ENCODE measurements around the gene MPZL1. TPM values are rescaled to one million over a fixed set of nuclear protein-coding genes. Genes with fewer than 3 reads are reported as not detected.

The MPZL1 gene
- total and polyA plus RNA-seq, 5 donors from 2014 or later, result 3.3 to 10.0 (median 8.4) TPM

- Histone ChIP-seq H3K4me1 (ENCODE audit: control insufficient read depth, insufficient read depth, low read length, poor library complexity, severe bottlenecking) (no peaks in the 10 kb centered on the region), H3K27ac (ENCODE audit: insufficient read depth, low read length, poor library complexity, severe bottlenecking) (no peak overlapping the region), H3K27me3 (ENCODE audit: control insufficient read depth, insufficient read depth, low read length) (no peaks in the 10 kb centered on the region), H3K9me3 (ENCODE audit: control insufficient read depth in 2 of 2, low read length in 2 of 2) (no peaks in the 10 kb centered on the region), H3K4me3 (ENCODE audit: low read depth, low read length) (no peak overlapping the region), H3K36me3 (ENCODE audit: control insufficient read depth, insufficient read depth, low read length) (no peaks in the 10 kb centered on the region)
- H3K27ac Mint-ChIP-seq, result no peak overlapping the region
- H3K4me3 Mint-ChIP-seq, result no peak overlapping the region
- H3K27me3 Mint-ChIP-seq, result peaks cover 4% of the 10 kb centered on the region
- no peaks in the 10 kb centered on the region for H3K36me3 Mint-ChIP-seq
- DNase-seq, result peak in 1 of 3 donors; percentile 7
- peak in 1 of 2 donors; percentile 47 for ATAC-seq (ENCODE audit: low read depth in 2 of 2)
- peaks cover 0 to 10% (median 0%) of the 10 kb centered on the region in 4 donors for H3K4me1 Mint-ChIP-seq
- no peaks in the 10 kb centered on the region for H3K9me3 Mint-ChIP-seq
These were observed 75.2 kb downstream of the MPZL1 start for GRCh38 chr1:167797015-167797414.

- DNase-seq (no peak), ATAC-seq (ENCODE audit: low read depth in 2 of 2) (no peak)
- no peaks in the 10 kb centered on the region for H3K9me3 Mint-ChIP-seq
- peaks cover 4 to 19% (median 7%) of the 10 kb centered on the region in 4 donors for H3K4me1 Mint-ChIP-seq
- Histone ChIP-seq H3K27ac (ENCODE audit: insufficient read depth, low read length, poor library complexity, severe bottlenecking) (no peak overlapping the region), H3K9me3 (ENCODE audit: control insufficient read depth in 2 of 2, low read length in 2 of 2) (no peaks in the 10 kb centered on the region), H3K4me1 (ENCODE audit: control insufficient read depth, insufficient read depth, low read length, poor library complexity, severe bottlenecking) (peaks cover 12% of the 10 kb centered on the region), H3K4me3 (ENCODE audit: low read depth, low read length) (no peak overlapping the region), H3K36me3 (ENCODE audit: control insufficient read depth, insufficient read depth, low read length) (no peaks in the 10 kb centered on the region), H3K27me3 (ENCODE audit: control insufficient read depth, insufficient read depth, low read length) (no peaks in the 10 kb centered on the region)
- H3K27me3 Mint-ChIP-seq, result peaks cover 4% of the 10 kb centered on the region
- H3K36me3 Mint-ChIP-seq, result no peaks in the 10 kb centered on the region
- H3K4me3 Mint-ChIP-seq, result no peak overlapping the region
- no peak overlapping the region for H3K27ac Mint-ChIP-seq
These were observed 77.2 kb downstream of the MPZL1 start for GRCh38 chr1:167798952-167799351.

GRCh38 chr1:167799747-167800146, 78.0 kb downstream of the MPZL1 start:
- Histone ChIP-seq H3K27me3 (ENCODE audit: control insufficient read depth, insufficient read depth, low read length) (no peaks in the 10 kb centered on the region), H3K36me3 (ENCODE audit: control insufficient read depth, insufficient read depth, low read length) (no peaks in the 10 kb centered on the region), H3K27ac (ENCODE audit: insufficient read depth, low read length, poor library complexity, severe bottlenecking) (no peak overlapping the region), H3K9me3 (ENCODE audit: control insufficient read depth in 2 of 2, low read length in 2 of 2) (no peaks in the 10 kb centered on the region), H3K4me3 (ENCODE audit: low read depth, low read length) (no peak overlapping the region), H3K4me1 (ENCODE audit: control insufficient read depth, insufficient read depth, low read length, poor library complexity, severe bottlenecking) (peaks cover 19% of the 10 kb centered on the region)
- Mint-ChIP-seq H3K27me3 (peaks cover 4% of the 10 kb centered on the region), H3K36me3 (no peaks in the 10 kb centered on the region), H3K4me1 (peaks cover 4 to 27% (median 14%) of the 10 kb centered on the region in 4 donors), H3K9me3 (no peaks in the 10 kb centered on the region), H3K27ac (no peak overlapping the region), H3K4me3 (no peak overlapping the region)
- DNase-seq, result no peak
- no peak for ATAC-seq (ENCODE audit: low read depth in 2 of 2)

- Histone ChIP-seq H3K9me3 (ENCODE audit: control insufficient read depth in 2 of 2, low read length in 2 of 2) (no peaks in the 10 kb centered on the region), H3K27ac (ENCODE audit: insufficient read depth, low read length, poor library complexity, severe bottlenecking) (no peak overlapping the region), H3K4me1 (ENCODE audit: control insufficient read depth, insufficient read depth, low read length, poor library complexity, severe bottlenecking) (peaks cover 24% of the 10 kb centered on the region), H3K36me3 (ENCODE audit: control insufficient read depth, insufficient read depth, low read length) (no peaks in the 10 kb centered on the region), H3K4me3 (ENCODE audit: low read depth, low read length) (no peak overlapping the region), H3K27me3 (ENCODE audit: control insufficient read depth, insufficient read depth, low read length) (no peaks in the 10 kb centered on the region)
- Mint-ChIP-seq H3K9me3 (no peaks in the 10 kb centered on the region), H3K36me3 (no peaks in the 10 kb centered on the region), H3K27ac (peak overlapping the region in 1 of 3 donors; percentile 74), H3K4me1 (peaks cover 9 to 32% (median 19%) of the 10 kb centered on the region in 4 donors), H3K27me3 (peaks cover 4% of the 10 kb centered on the region), H3K4me3 (peak overlapping the region in 1 of 4 donors; percentile 14)
- no peak for DNase-seq
- no peak for ATAC-seq (ENCODE audit: low read depth in 2 of 2)
These were observed 78.5 kb downstream of the MPZL1 start for GRCh38 chr1:167800251-167800650.

GRCh38 chr1:167802235-167802634, 80.5 kb downstream of the MPZL1 start:
- no peak overlapping the region for H3K27ac Mint-ChIP-seq
- H3K27me3 Mint-ChIP-seq, result peaks cover 4% of the 10 kb centered on the region
- no peaks in the 10 kb centered on the region for H3K27me3 ChIP-seq (ENCODE audit: control insufficient read depth, insufficient read depth, low read length)
- ATAC-seq (ENCODE audit: low read depth in 2 of 2) (no peak), DNase-seq (no peak)
- H3K36me3 Mint-ChIP-seq, result no peaks in the 10 kb centered on the region
- no peaks in the 10 kb centered on the region for H3K36me3 ChIP-seq (ENCODE audit: control insufficient read depth, insufficient read depth, low read length)
- H3K4me3 ChIP-seq (ENCODE audit: low read depth, low read length), result no peak overlapping the region
- H3K4me3 Mint-ChIP-seq, result no peak overlapping the region
- H3K4me1 Mint-ChIP-seq, result peaks cover 12 to 33% (median 26%) of the 10 kb centered on the region in 4 donors
- no peaks in the 10 kb centered on the region for H3K9me3 ChIP-seq (ENCODE audit: control insufficient read depth in 2 of 2, low read length in 2 of 2)
- peaks cover 0 to 1% (median 0%) of the 10 kb centered on the region in 7 donors for H3K9me3 Mint-ChIP-seq
- H3K27ac ChIP-seq (ENCODE audit: insufficient read depth, low read length, poor library complexity, severe bottlenecking), result no peak overlapping the region
- H3K4me1 ChIP-seq (ENCODE audit: control insufficient read depth, insufficient read depth, low read length, poor library complexity, severe bottlenecking), result peaks cover 28% of the 10 kb centered on the region

GRCh38 chr1:167803358-167804207, 81.8 kb downstream of the MPZL1 start:
- no peaks in the 10 kb centered on the region for H3K36me3 Mint-ChIP-seq
- peak overlapping the region in 3 of 4 donors; percentile 26 to 69 (median 67) for H3K4me3 Mint-ChIP-seq
- peak overlapping the region in 2 of 3 donors; percentile 61 to 82 for H3K27ac Mint-ChIP-seq
- H3K9me3 ChIP-seq (ENCODE audit: control insufficient read depth in 2 of 2, low read length in 2 of 2), result no peaks in the 10 kb centered on the region
- peak overlapping the region; percentile 48 for H3K27ac ChIP-seq (ENCODE audit: insufficient read depth, low read length, poor library complexity, severe bottlenecking)
- H3K4me1 ChIP-seq (ENCODE audit: control insufficient read depth, insufficient read depth, low read length, poor library complexity, severe bottlenecking), result peaks cover 28% of the 10 kb centered on the region
- peak overlapping the region; percentile 27 for H3K4me3 ChIP-seq (ENCODE audit: low read depth, low read length)
- peaks cover 12 to 33% (median 25%) of the 10 kb centered on the region in 4 donors for H3K4me1 Mint-ChIP-seq
- no peaks in the 10 kb centered on the region for H3K36me3 ChIP-seq (ENCODE audit: control insufficient read depth, insufficient read depth, low read length)
- DNase-seq, result peak; percentile 64 to 86 (median 71)
- ATAC-seq (ENCODE audit: low read depth in 2 of 2), result peak; percentile 78 to 79
- peaks cover 0 to 1% (median 0%) of the 10 kb centered on the region in 7 donors for H3K9me3 Mint-ChIP-seq
- no peaks in the 10 kb centered on the region for H3K27me3 ChIP-seq (ENCODE audit: control insufficient read depth, insufficient read depth, low read length)
- peaks cover 4% of the 10 kb centered on the region for H3K27me3 Mint-ChIP-seq

- Mint-ChIP-seq H3K9me3 (peaks cover 0 to 3% (median 0%) of the 10 kb centered on the region in 7 donors), H3K27ac (peak overlapping the region; percentile 81 to 97 (median 82)), H3K27me3 (peaks cover 4% of the 10 kb centered on the region), H3K4me1 (peaks cover 12 to 33% (median 25%) of the 10 kb centered on the region in 4 donors), H3K36me3 (no peaks in the 10 kb centered on the region), H3K4me3 (peak overlapping the region; percentile 26 to 83 (median 77))
- ATAC-seq (ENCODE audit: low read depth in 2 of 2) (peak; percentile 72 to 81), DNase-seq (peak in 2 of 3 donors; percentile 54 to 82)
- Histone ChIP-seq H3K4me1 (ENCODE audit: control insufficient read depth, insufficient read depth, low read length, poor library complexity, severe bottlenecking) (peaks cover 28% of the 10 kb centered on the region), H3K9me3 (ENCODE audit: control insufficient read depth in 2 of 2, low read length in 2 of 2) (no peaks in the 10 kb centered on the region), H3K36me3 (ENCODE audit: control insufficient read depth, insufficient read depth, low read length) (no peaks in the 10 kb centered on the region), H3K27me3 (ENCODE audit: control insufficient read depth, insufficient read depth, low read length) (no peaks in the 10 kb centered on the region), H3K27ac (ENCODE audit: insufficient read depth, low read length, poor library complexity, severe bottlenecking) (no peak overlapping the region), H3K4me3 (ENCODE audit: low read depth, low read length) (peak overlapping the region; percentile 22)
These were observed 83.3 kb downstream of the MPZL1 start for GRCh38 chr1:167805041-167805556.
